LNCaP clone FGC (cell line): Measurements from ENCODE around the gene SLC12A1.

Source experiments
- DNase-seq: peaks from one replicate; pipeline ENCODE4 v3.0.0-alpha.2; 2011; ENCODE audit warnings: low read depth
- H3K4me3 ChIP-seq: 2 replicates; pipeline ENCODE4 v1.5.1; 2011; ENCODE audit warnings: mild to moderate bottlenecking, low read depth, low read length, control low read depth
- CTCF ChIP-seq: IDR thresholded peaks from 2 replicates; pipeline ENCODE4 v1.5.1; 2012; ENCODE audit warnings: mild to moderate bottlenecking; ENCODE audit not compliant: control insufficient read depth, insufficient read depth; ENCODE audit errors: extremely low read depth

The SLC12A1 gene

GRCh38 chr15:48205981-48206380 is at the start of gene SLC12A1:
SLC12A1 (plus strand) TSS chr15:48206302; CDS start chr15:48207720, 1,418 bp downstream.
- no peak for TF ChIP-seq CTCF
- DNase-seq: no peak
- H3K4me3 ChIP-seq: no peak within 1 kb of the TSS

GRCh38 chr15:48168616-48169015 is 37.5 kb upstream of the SLC12A1 start:
- no peak overlapping the region for H3K4me3 ChIP-seq
- TF ChIP-seq CTCF: no peak
- DNase-seq: no peak

GRCh38 chr15:48170981-48171380 is 35.1 kb upstream of the SLC12A1 start:
- no peak for TF ChIP-seq CTCF
- no peak for DNase-seq
- H3K4me3 ChIP-seq: no peak overlapping the region

GRCh38 chr15:48175126-48175525 is 31.0 kb upstream of the SLC12A1 start:
- TF ChIP-seq CTCF: no peak
- H3K4me3 ChIP-seq: no peak overlapping the region
- no peak for DNase-seq

- TF ChIP-seq CTCF: no peak
- no peak for DNase-seq
- no peak overlapping the region for H3K4me3 ChIP-seq
Measured at GRCh38 chr15:48176112-48176511, 30.0 kb upstream of the SLC12A1 start.

- DNase-seq: no peak
- TF ChIP-seq CTCF: no peak
- peak overlapping the region; percentile 51; the same call in 1 of the 2 replicates for H3K4me3 ChIP-seq
Measured at GRCh38 chr15:48176957-48177356, 29.1 kb upstream of the SLC12A1 start.

- H3K4me3 ChIP-seq: peak overlapping the region; percentile 51
- DNase-seq: no peak
- TF ChIP-seq CTCF: no peak
Measured at GRCh38 chr15:48177383-48177765, 28.7 kb upstream of the SLC12A1 start.
